GM18868 (cell line): Measurements from ENCODE around the gene KIF3A.

Experiments
- ATAC-seq: cut with Tn5 transposase; IDR thresholded peaks from one replicate; pipeline ENCODE4 v1.9.1; 2021; ENCODE audit warnings: mild to moderate bottlenecking, moderate library complexity; ENCODE audit not compliant: unreplicated experiment

The KIF3A gene

GRCh38 chr5:132646583-132647266, 90.6 kb downstream of the KIF3A start:
- ATAC-seq = no peak

GRCh38 chr5:132644177-132644576, 93.2 kb downstream of the KIF3A start:
- ATAC-seq = no peak
